ENCODE data around the gene AP3B2. TPM values are rescaled to one million over a fixed set of nuclear protein-coding genes. Genes with fewer than 3 reads are reported as not detected.

Gene AP3B2
- total RNA-seq, 3 donors from 2014 or later: 0.67 to 5.4 (median 1.9) TPM

DNA sequence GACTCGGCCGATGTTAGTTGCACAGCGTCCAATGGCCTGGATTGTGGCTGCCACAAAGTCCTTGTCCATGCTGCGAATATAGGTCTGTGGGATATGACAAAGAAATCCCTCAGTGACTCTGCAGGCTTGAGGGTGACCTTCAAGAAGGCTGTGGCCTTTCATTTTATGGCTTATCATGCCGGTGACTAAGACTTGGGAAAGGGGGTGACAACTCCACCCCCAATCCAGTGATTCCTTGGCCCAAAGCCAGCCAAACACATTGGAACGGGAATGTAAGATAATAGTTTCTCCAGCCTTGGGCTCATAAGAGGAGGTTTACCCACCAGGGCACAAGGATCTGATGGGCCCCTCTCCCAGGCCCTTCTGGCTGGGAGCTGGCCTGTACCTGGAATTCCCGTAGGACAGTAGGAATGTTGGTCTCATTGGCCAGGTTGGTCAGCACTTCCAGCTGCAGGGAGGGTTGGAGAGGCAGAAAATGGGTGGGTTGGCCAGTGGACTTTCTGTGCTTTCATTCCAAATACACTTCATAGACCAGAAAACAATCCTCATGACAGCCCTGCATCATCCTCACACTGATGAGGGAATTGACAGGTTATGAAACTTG, 31.9 kb downstream of the AP3B2 start:
- ATAC-seq (no peak), DNase-seq (no peak)
- Histone ChIP-seq H3K36me3 (ENCODE audit: low read depth) (no peaks in the 10 kb centered on the region), H3K4me3 (no peak overlapping the region), H3K9me3 (no peaks in the 10 kb centered on the region), H3K4me1 (ENCODE audit: low read depth) (no peaks in the 10 kb centered on the region)
- intact Hi-C loops (cut with DNase I, micrococcal nuclease): no loop called here
- TF ChIP-seq, protein P1, sequence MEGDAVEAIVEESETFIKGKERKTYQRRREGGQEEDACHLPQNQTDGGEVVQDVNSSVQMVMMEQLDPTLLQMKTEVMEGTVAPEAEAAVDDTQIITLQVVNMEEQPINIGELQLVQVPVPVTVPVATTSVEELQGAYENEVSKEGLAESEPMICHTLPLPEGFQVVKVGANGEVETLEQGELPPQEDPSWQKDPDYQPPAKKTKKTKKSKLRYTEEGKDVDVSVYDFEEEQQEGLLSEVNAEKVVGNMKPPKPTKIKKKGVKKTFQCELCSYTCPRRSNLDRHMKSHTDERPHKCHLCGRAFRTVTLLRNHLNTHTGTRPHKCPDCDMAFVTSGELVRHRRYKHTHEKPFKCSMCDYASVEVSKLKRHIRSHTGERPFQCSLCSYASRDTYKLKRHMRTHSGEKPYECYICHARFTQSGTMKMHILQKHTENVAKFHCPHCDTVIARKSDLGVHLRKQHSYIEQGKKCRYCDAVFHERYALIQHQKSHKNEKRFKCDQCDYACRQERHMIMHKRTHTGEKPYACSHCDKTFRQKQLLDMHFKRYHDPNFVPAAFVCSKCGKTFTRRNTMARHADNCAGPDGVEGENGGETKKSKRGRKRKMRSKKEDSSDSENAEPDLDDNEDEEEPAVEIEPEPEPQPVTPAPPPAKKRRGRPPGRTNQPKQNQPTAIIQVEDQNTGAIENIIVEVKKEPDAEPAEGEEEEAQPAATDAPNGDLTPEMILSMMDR (IDR thresholded peaks at IDR 0.05): no peak

DNA sequence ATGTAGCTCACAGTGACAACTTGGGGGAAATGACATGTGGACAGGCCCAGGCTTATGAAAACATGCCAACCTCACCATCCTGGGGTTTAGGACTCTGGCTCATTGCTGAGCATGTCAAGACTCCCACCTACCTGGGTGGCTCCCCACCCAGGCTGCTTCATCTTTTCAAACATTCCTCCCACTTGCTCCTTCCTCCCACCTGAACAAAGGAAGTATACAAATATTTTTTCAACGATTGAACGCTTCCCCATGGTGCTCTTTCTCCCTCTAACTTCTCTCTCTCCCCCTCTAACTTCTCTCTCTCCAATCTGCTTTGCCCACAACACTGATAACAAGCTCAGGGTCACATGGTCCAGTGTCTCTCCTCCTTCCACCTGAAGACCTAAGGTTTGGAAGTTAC, 34.8 kb downstream of the AP3B2 start:
- intact Hi-C loops (cut with DNase I, micrococcal nuclease): no loop called here
- DNase-seq (no peak), ATAC-seq (no peak)

DNA sequence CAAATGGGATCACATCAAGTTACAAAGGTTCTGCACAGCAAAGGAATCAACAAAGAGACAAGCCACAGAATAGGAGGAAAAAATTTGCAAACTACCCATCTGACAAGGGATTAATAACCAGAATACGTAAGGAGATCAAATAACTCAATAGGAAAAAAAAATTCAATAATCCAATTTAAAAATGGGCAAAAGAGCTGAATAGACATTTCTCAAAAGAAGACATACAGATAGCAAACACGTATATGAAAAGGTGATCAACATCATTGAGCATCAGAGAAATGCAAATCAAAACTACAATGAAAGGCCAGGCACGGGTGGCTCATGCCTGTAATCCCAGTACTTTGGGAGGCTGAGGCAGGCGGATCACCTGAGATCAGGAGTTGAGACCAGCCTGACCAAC, 39.0 kb downstream of the AP3B2 start:
- Histone ChIP-seq H3K9me3 (no peaks in the 10 kb centered on the region), H3K4me3 (no peak overlapping the region), H3K36me3 (ENCODE audit: low read depth) (no peaks in the 10 kb centered on the region), H3K4me1 (ENCODE audit: low read depth) (no peaks in the 10 kb centered on the region)
- TF ChIP-seq, protein P1 (IDR thresholded peaks at IDR 0.05): no peak
- no peak for ATAC-seq
- intact Hi-C loops (cut with DNase I, micrococcal nuclease): no loop called here
- no peak for DNase-seq

More for the DNA sequence above, 34.8 kb downstream of the AP3B2 start:
- TF ChIP-seq, protein P1 (IDR thresholded peaks at IDR 0.05): no peak
- H3K4me1 ChIP-seq (ENCODE audit: low read depth): no peaks in the 10 kb centered on the region
- H3K36me3 ChIP-seq (ENCODE audit: low read depth): no peaks in the 10 kb centered on the region
- no peaks in the 10 kb centered on the region for H3K9me3 ChIP-seq
- H3K4me3 ChIP-seq: no peak overlapping the region

DNA sequence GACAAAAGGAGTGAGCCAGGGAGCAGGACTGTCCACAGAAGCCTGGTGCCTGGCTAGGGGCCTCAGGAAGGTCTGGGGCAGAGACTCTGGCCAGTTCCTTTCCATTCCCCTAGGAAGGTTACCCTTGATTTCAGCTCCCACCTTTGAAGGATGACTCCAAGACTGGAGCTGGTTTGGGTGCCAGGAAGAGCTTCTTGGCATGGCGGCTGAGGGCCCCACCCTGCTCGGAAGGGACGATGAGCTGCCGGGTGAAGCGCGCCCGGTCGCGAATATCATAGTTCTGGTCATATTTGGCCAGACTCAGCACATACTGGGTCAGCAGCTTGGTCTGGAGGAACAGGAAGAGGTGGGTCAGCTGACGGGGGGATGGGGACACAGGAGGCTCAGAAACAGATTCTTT, 43.1 kb downstream of the AP3B2 start:
- Histone ChIP-seq H3K36me3 (ENCODE audit: low read depth) (no peaks in the 10 kb centered on the region), H3K9me3 (no peaks in the 10 kb centered on the region), H3K4me1 (ENCODE audit: low read depth) (no peaks in the 10 kb centered on the region), H3K4me3 (no peak overlapping the region)
- DNase-seq: no peak
- no peak for ATAC-seq
- intact Hi-C loops (cut with DNase I, micrococcal nuclease): no loop called here
- TF ChIP-seq, protein P1 (IDR thresholded peaks at IDR 0.05): no peak

DNA sequence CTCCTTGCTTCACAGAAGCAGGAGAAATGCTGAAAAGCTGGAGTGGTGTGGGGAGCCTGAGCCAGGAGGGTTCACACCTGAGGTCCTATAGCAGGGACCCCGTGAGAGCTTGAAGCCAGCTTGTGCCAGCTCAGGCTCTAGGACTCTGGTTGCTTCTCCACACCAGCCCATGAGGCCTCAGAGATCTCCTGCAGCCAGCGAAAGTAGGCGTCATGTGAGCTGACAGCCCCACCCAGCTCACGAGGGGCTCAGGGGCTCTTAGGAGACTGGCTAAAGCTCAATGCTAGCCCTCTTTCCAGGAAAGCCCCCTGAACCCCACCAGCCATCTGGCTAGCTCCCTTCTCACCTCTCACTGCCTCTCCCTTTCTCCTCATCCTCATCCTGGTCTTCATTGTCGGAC, 45.7 kb downstream of the AP3B2 start:
- no peaks in the 10 kb centered on the region for H3K9me3 ChIP-seq
- TF ChIP-seq, protein P1 (IDR thresholded peaks at IDR 0.05): no peak
- ATAC-seq (no peak), DNase-seq (no peak)
- no peaks in the 10 kb centered on the region for H3K4me1 ChIP-seq (ENCODE audit: low read depth)
- intact Hi-C loops (cut with DNase I, micrococcal nuclease): no loop called here
- no peak overlapping the region for H3K4me3 ChIP-seq
- no peaks in the 10 kb centered on the region for H3K36me3 ChIP-seq (ENCODE audit: low read depth)

DNA sequence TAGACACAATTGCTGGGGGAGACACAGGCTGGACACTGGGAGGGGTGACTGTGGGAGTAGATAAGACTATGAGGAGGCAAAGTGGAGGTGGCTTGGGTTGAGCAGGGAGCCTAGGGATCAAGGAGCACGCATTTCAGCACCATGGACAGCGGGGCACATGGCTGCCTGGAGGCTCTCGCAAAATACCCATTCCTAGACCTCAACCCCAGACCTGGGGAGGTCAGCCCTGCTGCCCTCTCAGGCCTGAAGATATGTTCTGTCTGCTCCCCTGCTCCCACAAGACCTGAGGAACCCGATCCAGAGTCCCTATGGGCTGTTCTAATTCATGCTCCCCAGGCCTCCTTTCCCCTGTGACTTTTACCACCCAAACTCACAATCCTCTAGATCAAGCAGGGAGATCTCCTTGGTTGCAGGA, 46.5 kb downstream of the AP3B2 start:
- ATAC-seq: peak; percentile 58
- peak in 2 of 3 donors; percentile 62 to 75 for DNase-seq
- Histone ChIP-seq H3K4me3 (no peak overlapping the region), H3K36me3 (ENCODE audit: low read depth) (no peaks in the 10 kb centered on the region), H3K4me1 (ENCODE audit: low read depth) (no peaks in the 10 kb centered on the region), H3K9me3 (no peaks in the 10 kb centered on the region)
- TF ChIP-seq, protein P1 (IDR thresholded peaks at IDR 0.05): no peak
- intact Hi-C loops (cut with DNase I, micrococcal nuclease): no loop called here
